Osteocyte (in vitro differentiated cells): ENCODE results near the gene ZSCAN12. TPM values are rescaled to one million over a fixed set of nuclear protein-coding genes. Genes with fewer than 3 reads are reported as not detected.

Experiments
- DNase-seq: peaks from one replicate; pipeline ENCODE4 v3.0.0; 2021; ENCODE audit warnings: mixed read lengths; ENCODE audit not compliant: unreplicated experiment; ENCODE audit errors: extremely low spot score
- H3K27ac Mint-ChIP-seq: one replicate; pipeline ENCODE4 v1.8.0; 2021; ENCODE audit warnings: mild to moderate bottlenecking, mixed read lengths; ENCODE audit not compliant: unreplicated experiment
- H3K27me3 Mint-ChIP-seq: one replicate; pipeline ENCODE4 v1.8.0; 2021; ENCODE audit warnings: mixed read lengths; ENCODE audit not compliant: unreplicated experiment
- H3K36me3 Mint-ChIP-seq: one replicate; pipeline ENCODE4 v1.8.0; 2021; ENCODE audit warnings: mixed read lengths; ENCODE audit not compliant: unreplicated experiment
- H3K4me1 Mint-ChIP-seq: one replicate; pipeline ENCODE4 v1.8.0; 2021; ENCODE audit warnings: mixed read lengths; ENCODE audit not compliant: unreplicated experiment
- H3K4me3 Mint-ChIP-seq: one replicate; pipeline ENCODE4 v1.8.0; 2021; ENCODE audit warnings: mild to moderate bottlenecking, moderate library complexity, mixed read lengths; ENCODE audit not compliant: unreplicated experiment
- H3K9me3 Mint-ChIP-seq: one replicate; pipeline ENCODE4 v1.8.0; 2021; ENCODE audit warnings: mixed read lengths; ENCODE audit not compliant: unreplicated experiment
- total RNA-seq: library from RNA; stranded (reverse); gene quantifications from 2 replicates; pipeline ENCODE4 v1.2.1, GENCODE V29; 2021
- TF ChIP-seq, protein P1 (sequence below): fragments of 200-600 bp; sonication (generic); IDR thresholded peaks from 2 replicates; pipeline ENCODE4 v1.5.0; 2021; ENCODE audit warnings: antibody characterized with exemption, mild to moderate bottlenecking, moderate library complexity

The ZSCAN12 gene
- total RNA-seq, 1 donor from 2014 or later = 4.5 TPM

DNA sequence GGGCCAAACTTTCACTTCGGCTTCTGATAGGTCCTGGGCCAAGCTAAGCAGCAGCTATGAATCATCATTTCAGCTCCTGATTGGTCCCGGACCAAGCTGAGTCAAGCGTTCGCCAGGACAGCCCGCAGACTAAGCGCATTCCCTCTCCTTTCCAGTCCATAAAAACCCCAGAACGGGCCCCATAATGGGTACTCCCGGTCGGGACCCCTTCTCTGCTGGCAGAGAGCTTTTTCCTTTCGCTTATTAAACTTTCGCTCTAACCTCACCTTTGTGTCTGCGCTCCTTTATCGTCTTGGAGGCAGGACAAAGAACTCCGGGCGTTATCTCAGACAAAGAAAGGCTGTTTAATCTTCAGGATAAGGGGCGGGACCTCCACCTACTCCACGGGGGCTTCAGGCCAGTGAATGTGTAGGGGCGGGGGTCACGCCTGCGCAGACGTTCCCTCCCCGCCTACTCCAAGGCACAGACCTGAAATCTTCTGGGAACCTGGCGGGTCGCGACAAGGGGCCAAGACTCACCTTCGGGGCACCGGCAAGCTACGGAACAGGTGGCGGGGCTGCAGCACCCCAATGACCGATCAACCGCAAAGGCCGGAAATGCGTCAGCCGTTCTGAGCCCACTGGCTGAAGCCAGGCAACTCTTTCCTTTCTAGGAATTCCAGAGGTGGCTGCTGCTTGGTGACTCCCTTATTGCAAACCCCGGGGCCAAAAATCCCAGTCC, 63.8 kb downstream of the ZSCAN12 start, which contains the start of gene ZSCAN31:
Gene ZSCAN31, minus strand, starts transcription at position 585 of the 720 bp plus-strand sequence. CDS start 6,465 bp downstream, outside the sequence.
- TF ChIP-seq, protein P1, sequence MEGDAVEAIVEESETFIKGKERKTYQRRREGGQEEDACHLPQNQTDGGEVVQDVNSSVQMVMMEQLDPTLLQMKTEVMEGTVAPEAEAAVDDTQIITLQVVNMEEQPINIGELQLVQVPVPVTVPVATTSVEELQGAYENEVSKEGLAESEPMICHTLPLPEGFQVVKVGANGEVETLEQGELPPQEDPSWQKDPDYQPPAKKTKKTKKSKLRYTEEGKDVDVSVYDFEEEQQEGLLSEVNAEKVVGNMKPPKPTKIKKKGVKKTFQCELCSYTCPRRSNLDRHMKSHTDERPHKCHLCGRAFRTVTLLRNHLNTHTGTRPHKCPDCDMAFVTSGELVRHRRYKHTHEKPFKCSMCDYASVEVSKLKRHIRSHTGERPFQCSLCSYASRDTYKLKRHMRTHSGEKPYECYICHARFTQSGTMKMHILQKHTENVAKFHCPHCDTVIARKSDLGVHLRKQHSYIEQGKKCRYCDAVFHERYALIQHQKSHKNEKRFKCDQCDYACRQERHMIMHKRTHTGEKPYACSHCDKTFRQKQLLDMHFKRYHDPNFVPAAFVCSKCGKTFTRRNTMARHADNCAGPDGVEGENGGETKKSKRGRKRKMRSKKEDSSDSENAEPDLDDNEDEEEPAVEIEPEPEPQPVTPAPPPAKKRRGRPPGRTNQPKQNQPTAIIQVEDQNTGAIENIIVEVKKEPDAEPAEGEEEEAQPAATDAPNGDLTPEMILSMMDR = no peak
- DNase-seq = peak; percentile 96
- Mint-ChIP-seq H3K4me1 (peaks cover 6% of the 10 kb centered on the region), H3K27me3 (peaks cover 6% of the 10 kb centered on the region), H3K9me3 (no peaks in the 10 kb centered on the region), H3K36me3 (no peaks in the 10 kb centered on the region), H3K27ac (no peak within 1 kb of the TSS), H3K4me3 (no peak within 1 kb of the TSS)

DNA sequence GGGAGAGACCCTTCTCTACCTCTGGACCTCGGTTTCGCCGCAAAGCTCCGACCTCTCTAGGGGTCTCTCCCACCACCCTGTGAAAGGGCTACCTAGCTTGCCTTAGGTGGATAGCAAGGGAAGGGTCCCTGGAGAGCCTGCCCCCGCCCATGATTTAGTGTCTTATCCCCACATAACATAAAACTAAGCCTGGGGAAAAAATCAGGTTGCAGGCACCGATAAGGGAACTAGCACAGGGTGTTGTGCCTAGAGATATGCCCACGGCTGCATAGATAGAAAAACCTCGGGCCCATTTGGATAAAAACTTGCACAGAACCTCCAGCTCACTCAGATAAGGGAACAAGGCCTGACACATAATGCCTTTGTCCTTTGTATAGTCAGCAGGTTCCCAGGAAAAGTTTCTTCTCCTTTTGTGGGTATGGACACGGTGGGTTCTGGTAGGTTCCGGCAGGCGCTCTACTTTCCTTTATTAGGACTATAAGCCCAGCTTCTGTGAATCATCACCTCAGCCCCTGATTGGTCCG, 64.4 kb downstream of the ZSCAN12 start:
- no peak overlapping the region for H3K4me3 Mint-ChIP-seq
- H3K9me3 Mint-ChIP-seq = no peaks in the 10 kb centered on the region
- no peak overlapping the region for H3K27ac Mint-ChIP-seq
- TF ChIP-seq, protein P1 = no peak
- H3K4me1 Mint-ChIP-seq = peaks cover 6% of the 10 kb centered on the region
- H3K27me3 Mint-ChIP-seq = peaks cover under 1% of the 10 kb centered on the region
- no peaks in the 10 kb centered on the region for H3K36me3 Mint-ChIP-seq
- no peak for DNase-seq

DNA sequence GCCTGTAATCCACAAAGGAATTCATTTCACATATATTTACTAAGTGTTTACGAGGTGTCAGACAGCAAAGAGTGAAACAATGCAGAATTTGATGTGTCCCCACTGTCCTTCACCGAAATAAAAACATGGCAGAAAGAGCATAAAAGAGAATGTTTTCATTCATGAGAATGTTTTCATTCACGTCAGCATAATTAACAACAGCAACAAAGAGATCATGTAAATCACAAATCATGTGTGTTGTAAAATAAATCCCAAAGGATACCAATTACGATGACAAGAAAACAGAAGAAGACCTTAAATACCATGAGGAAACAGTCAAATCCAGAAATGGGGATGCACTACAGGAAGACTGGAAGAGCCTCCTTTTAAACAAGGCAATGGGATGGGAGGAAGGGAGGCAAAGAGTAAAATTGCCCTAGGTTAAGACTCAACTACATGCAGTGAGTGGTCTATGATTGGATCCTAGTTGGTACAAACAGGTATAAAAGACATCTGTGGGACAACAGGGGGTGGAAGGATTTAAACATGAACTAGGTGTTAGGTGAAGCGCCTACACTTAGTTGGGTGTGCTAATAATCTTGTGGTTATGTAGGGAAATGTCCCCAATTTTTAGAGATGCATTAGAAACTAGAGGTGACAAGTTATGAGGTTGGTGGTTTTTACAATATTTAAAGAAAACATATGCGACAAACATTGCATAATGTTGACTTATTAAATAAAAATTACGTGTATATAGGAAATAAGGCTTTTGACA, 65.1 kb downstream of the ZSCAN12 start:
- H3K27me3 Mint-ChIP-seq = no peaks in the 10 kb centered on the region
- DNase-seq = no peak
- H3K27ac Mint-ChIP-seq = no peak overlapping the region
- H3K4me1 Mint-ChIP-seq = peaks cover 6% of the 10 kb centered on the region
- peak overlapping the region; percentile 28 for H3K4me3 Mint-ChIP-seq
- TF ChIP-seq, protein P1 = no peak
- H3K9me3 Mint-ChIP-seq = no peaks in the 10 kb centered on the region
- no peaks in the 10 kb centered on the region for H3K36me3 Mint-ChIP-seq

DNA sequence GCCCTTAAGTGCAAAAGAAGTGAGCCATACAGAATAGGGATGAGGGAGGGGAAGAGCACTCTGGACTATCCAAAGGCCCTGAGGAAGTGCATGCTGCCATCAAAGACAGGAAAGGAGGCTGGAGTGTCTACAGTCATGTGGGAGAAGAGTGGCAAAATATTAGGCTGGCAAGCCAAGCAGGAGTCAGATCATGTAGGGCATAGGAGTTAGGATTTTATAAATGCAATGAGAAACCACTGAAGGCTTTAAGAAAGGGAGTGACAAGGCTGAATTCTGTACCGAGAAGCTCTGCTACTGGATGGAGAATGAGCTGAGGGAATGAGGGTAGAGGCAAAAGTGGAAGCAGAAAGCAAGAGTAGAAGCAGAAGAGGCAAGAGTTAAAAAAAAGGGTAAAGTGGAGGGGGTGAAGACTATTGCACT, 65.9 kb downstream of the ZSCAN12 start:
- H3K27ac Mint-ChIP-seq = no peak overlapping the region

More for the DNA sequence above, 65.9 kb downstream of the ZSCAN12 start:
- Mint-ChIP-seq H3K9me3 (no peaks in the 10 kb centered on the region), H3K36me3 (peaks cover 5% of the 10 kb centered on the region), H3K27me3 (no peaks in the 10 kb centered on the region), H3K4me1 (peaks cover 6% of the 10 kb centered on the region), H3K4me3 (no peak overlapping the region)
- TF ChIP-seq, protein P1 = no peak
- DNase-seq = no peak
